H9 (cell line): ENCODE measurements around the gene SMG7. TPM values are rescaled to one million over a fixed set of nuclear protein-coding genes. Genes with fewer than 3 reads are reported as not detected.

Experiments
- DNase-seq: peaks from one replicate; pipeline ENCODE4 v3.0.0-alpha.2; 2017
- H2AFZ ChIP-seq: one replicate; pipeline ENCODE4 v1.6.1; 2013; ENCODE audit warnings: mild to moderate bottlenecking, low read length, control low read depth, moderate library complexity
- H2AK5ac ChIP-seq: 2 replicates; pipeline ENCODE4 v1.6.1; 2013; ENCODE audit warnings: low read length, control low read depth, mixed read lengths; ENCODE audit not compliant: insufficient read length
- H2BK120ac ChIP-seq: one replicate; pipeline ENCODE4 v1.6.1; 2013; ENCODE audit warnings: low read depth, mild to moderate bottlenecking, low read length, control low read depth, inconsistent platforms; ENCODE audit not compliant: poor library complexity, severe bottlenecking
- H2BK12ac ChIP-seq: 2 replicates; pipeline ENCODE4 v1.6.1; 2013; ENCODE audit warnings: low read length, control low read depth, mixed read lengths, low read depth; ENCODE audit not compliant: insufficient read length
- H2BK15ac ChIP-seq: 2 replicates; pipeline ENCODE4 v1.6.1; 2013; ENCODE audit warnings: low read depth, low read length, control low read depth
- H2BK20ac ChIP-seq: one replicate; pipeline ENCODE4 v1.6.1; 2013; ENCODE audit warnings: low read depth, mild to moderate bottlenecking, low read length, control low read depth, inconsistent platforms; ENCODE audit not compliant: poor library complexity, severe bottlenecking
- H2BK5ac ChIP-seq: 2 replicates; pipeline ENCODE4 v1.6.1; 2013; ENCODE audit warnings: low read length, control low read depth, mixed read lengths; ENCODE audit not compliant: insufficient read length
- H3K14ac ChIP-seq: 2 replicates; pipeline ENCODE4 v1.6.1; 2013; ENCODE audit warnings: low read length, control low read depth; ENCODE audit not compliant: insufficient read depth
- H3K18ac ChIP-seq: 2 replicates; pipeline ENCODE4 v1.6.1; 2013; ENCODE audit warnings: low read depth, mild to moderate bottlenecking, mixed read lengths, low read length, control low read depth; ENCODE audit not compliant: insufficient read length
- H3K23ac ChIP-seq: 2 replicates; pipeline ENCODE4 v1.6.1; 2013; ENCODE audit warnings: low read length, control low read depth, mixed read lengths, low read depth; ENCODE audit not compliant: insufficient read length
- H3K23me2 ChIP-seq: 2 replicates; pipeline ENCODE4 v1.6.1; 2013; ENCODE audit warnings: low read depth, mild to moderate bottlenecking, mixed read lengths, low read length, control low read depth; ENCODE audit not compliant: insufficient read length, poor library complexity, severe bottlenecking
- H3K27ac ChIP-seq: 2 replicates; pipeline ENCODE4 v1.5.1; 2013; ENCODE audit warnings: low read length, control low read depth, mixed read lengths, low read depth; ENCODE audit not compliant: insufficient read length
- H3K27me3 ChIP-seq: 2 replicates; pipeline ENCODE4 v1.6.1; 2013; ENCODE audit warnings: low read length, control low read depth, inconsistent platforms; ENCODE audit not compliant: insufficient read depth
- H3K4ac ChIP-seq: 2 replicates; pipeline ENCODE4 v1.6.1; 2013; ENCODE audit warnings: low read depth, mild to moderate bottlenecking, control low read depth, inconsistent platforms, low read length, moderate library complexity
- H3K4me1 ChIP-seq: 2 replicates; pipeline ENCODE4 v1.6.1; 2013; ENCODE audit warnings: low read length, control low read depth, inconsistent platforms; ENCODE audit not compliant: insufficient read depth
- H3K4me2 ChIP-seq: 2 replicates; pipeline ENCODE4 v1.6.1; 2013; ENCODE audit warnings: low read length, control low read depth, mixed read lengths; ENCODE audit not compliant: insufficient read length, insufficient read depth
- H3K56ac ChIP-seq: 2 replicates; pipeline ENCODE4 v1.6.1; 2013; ENCODE audit warnings: low read depth, mild to moderate bottlenecking, mixed read lengths, low read length, control low read depth; ENCODE audit not compliant: insufficient read length
- H3K79me1 ChIP-seq: 2 replicates; pipeline ENCODE4 v1.6.1; 2013; ENCODE audit warnings: low read depth, mild to moderate bottlenecking, moderate library complexity, low read length, control low read depth, inconsistent platforms; ENCODE audit not compliant: insufficient read depth, poor library complexity, severe bottlenecking
- H3K79me2 ChIP-seq: 2 replicates; pipeline ENCODE4 v1.6.1; 2013; ENCODE audit warnings: low read length, control low read depth, inconsistent platforms; ENCODE audit not compliant: insufficient read depth
- H3K9ac ChIP-seq: 2 replicates; pipeline ENCODE4 v1.6.1; 2013; ENCODE audit warnings: low read length, control low read depth, mixed read lengths; ENCODE audit not compliant: insufficient read length; ENCODE audit errors: extremely low read depth
- H3K9me3 ChIP-seq: one replicate; pipeline ENCODE4 v1.6.1; 2013; ENCODE audit warnings: low read depth, low read length, inconsistent platforms; ENCODE audit not compliant: control insufficient read depth
- H3T11ph ChIP-seq: one replicate; pipeline ENCODE4 v1.6.1; 2013; ENCODE audit warnings: mild to moderate bottlenecking, low read length, control low read depth, inconsistent platforms
- H4K20me1 ChIP-seq: one replicate; pipeline ENCODE4 v1.6.1; 2013; ENCODE audit not compliant: control insufficient read depth, insufficient read length, insufficient read depth
- H4K5ac ChIP-seq: 2 replicates; pipeline ENCODE4 v1.6.1; 2013; ENCODE audit warnings: low read depth, mild to moderate bottlenecking, mixed read lengths, low read length, control low read depth; ENCODE audit not compliant: insufficient read length
- H4K8ac ChIP-seq: replicated peaks from 2 replicates; pipeline ENCODE4 v1.6.1; 2013; ENCODE audit warnings: low read length, control low read depth, mixed read lengths, low read depth; ENCODE audit not compliant: insufficient read length
- H4K91ac ChIP-seq: 2 replicates; pipeline ENCODE4 v1.6.1; 2013; ENCODE audit warnings: low read depth, mild to moderate bottlenecking, moderate library complexity, mixed read lengths, low read length, control low read depth; ENCODE audit not compliant: insufficient read length
- H3K27ac Mint-ChIP-seq, 3 experiments: 2 replicates in 2 of 3; 3 replicates in 1 of 3; pipeline ENCODE4 v1.8.0; 2020 to 2021; ENCODE audit warnings: mixed read lengths in 3 of 3, mild to moderate bottlenecking in 1 of 3, moderate library complexity in 1 of 3
- H3K27me3 Mint-ChIP-seq: 2 replicates; pipeline ENCODE4 v1.8.0; 2021; ENCODE audit warnings: low read depth, mild to moderate bottlenecking, moderate library complexity, mixed read lengths
- H3K36me3 Mint-ChIP-seq, 3 experiments: 2 replicates in 2 of 3; 3 replicates in 1 of 3; pipeline ENCODE4 v1.8.0; 2020 to 2021; ENCODE audit warnings: low read depth in 3 of 3, mixed read lengths in 3 of 3; ENCODE audit not compliant: insufficient read depth in 1 of 3
- H3K4me1 Mint-ChIP-seq, 2 experiments: 2 replicates each; pipeline ENCODE4 v1.8.0; 2020; ENCODE audit warnings: mixed read lengths in 2 of 2
- H3K4me3 Mint-ChIP-seq, 2 experiments: 2 replicates in 1 of 2; 3 replicates in 1 of 2; pipeline ENCODE4 v1.8.0; 2020 to 2021; ENCODE audit warnings: mild to moderate bottlenecking in 2 of 2, mixed read lengths in 2 of 2, moderate library complexity in 1 of 2
- H3K9me3 Mint-ChIP-seq, 2 experiments: 2 replicates in 1 of 2; 3 replicates in 1 of 2; pipeline ENCODE4 v1.8.0; 2020; ENCODE audit warnings: mild to moderate bottlenecking in 2 of 2, mixed read lengths in 2 of 2, moderate library complexity in 1 of 2
- WGBS: extraction: QIAGEN DNeasy Blood & Tissue Kit; methylation state at CpG from one replicate; pipeline ENCODE4 v1.1.7; 2013; ENCODE audit warnings: missing lambda C conversion rate, low lambda C conversion rate, mixed read lengths; ENCODE audit not compliant: insufficient read length; ENCODE audit errors: extremely low coverage; 5-methylcytosine and 5-hydroxymethylcytosine counted together
- total RNA-seq: library from RNA; stranded (reverse); gene quantifications from 2 replicates; pipeline ENCODE4 v1.2.1, GENCODE V29; 2021
- TF ChIP-seq, protein P1 (sequence below): fragments of 200-600 bp; sonication (generic); conservative IDR thresholded peaks from 3 replicates; pipeline ENCODE4 v1.8.0; 2021; ENCODE audit warnings: antibody characterized with exemption, mild to moderate bottlenecking

The SMG7 gene
- total RNA-seq, 1 experiment from 2014 or later, result 77.0 TPM

DNA sequence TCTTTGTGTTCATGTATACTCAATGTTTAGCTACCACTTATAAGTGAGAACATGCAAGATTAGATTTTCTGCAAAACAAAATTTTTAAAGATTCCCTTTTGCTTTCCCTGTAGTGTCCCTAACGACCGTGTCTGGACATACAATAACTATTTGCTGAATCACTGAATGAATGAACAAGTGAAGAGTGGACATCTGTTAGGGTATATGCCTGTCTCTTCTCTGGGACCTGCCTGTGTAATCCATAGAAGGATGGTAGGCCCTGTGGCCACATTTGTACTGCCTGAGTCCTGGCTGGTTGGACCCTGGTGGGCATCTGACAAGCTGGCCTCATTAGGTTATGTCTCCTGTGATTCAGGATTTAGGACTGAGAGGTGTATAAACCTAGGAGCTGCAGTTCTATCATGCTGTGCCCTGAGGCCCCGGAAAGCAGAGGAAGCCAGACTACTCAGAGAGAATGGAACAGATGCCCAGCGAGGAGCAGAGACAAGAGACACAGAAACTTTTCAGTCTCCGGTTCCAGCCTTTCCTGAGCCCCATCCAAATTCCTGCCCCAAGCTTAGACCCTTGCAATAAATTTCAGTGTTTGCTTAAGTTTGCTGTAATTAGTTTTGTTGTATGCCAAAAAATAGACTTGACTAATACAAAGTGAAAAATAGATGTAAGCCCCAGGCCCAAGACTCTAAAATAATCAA lies 125.5 kb downstream of the SMG7 start:
- Histone ChIP-seq H2BK5ac (no peak overlapping the region), H3T11ph (no peak overlapping the region), H3K14ac (no peak overlapping the region), H3K18ac (no peak overlapping the region), H4K20me1 (no peaks in the 10 kb centered on the region), H2BK12ac (no peak overlapping the region), H2BK120ac (no peak overlapping the region), H3K23ac (no peak overlapping the region), H3K79me1 (no peaks in the 10 kb centered on the region), H4K91ac (no peak overlapping the region), H3K27me3 (no peaks in the 10 kb centered on the region), H2AK5ac (no peak overlapping the region), H3K9me3 (no peaks in the 10 kb centered on the region), H2BK15ac (no peak overlapping the region), H3K9ac (no peak overlapping the region), H3K27ac (no peak overlapping the region), H4K5ac (no peak overlapping the region), H3K4me1 (no peaks in the 10 kb centered on the region), H3K23me2 (no peaks in the 10 kb centered on the region), H3K56ac (no peak overlapping the region), H2AFZ (no peak overlapping the region), H2BK20ac (no peak overlapping the region), H4K8ac (no peak overlapping the region), H3K4ac (no peak overlapping the region), H3K4me2 (no peak overlapping the region), H3K79me2 (no peaks in the 10 kb centered on the region)
- Mint-ChIP-seq H3K27me3 (no peaks in the 10 kb centered on the region), H3K4me1 (peaks cover 8 to 9% of the 10 kb centered on the region in 2 experiments; a peak in 2 of 4 replicates), H3K9me3 (no peaks in the 10 kb centered on the region), H3K4me3 (no peak overlapping the region), H3K36me3 (no peaks in the 10 kb centered on the region), H3K27ac (no peak overlapping the region)
- TF ChIP-seq, protein P1, sequence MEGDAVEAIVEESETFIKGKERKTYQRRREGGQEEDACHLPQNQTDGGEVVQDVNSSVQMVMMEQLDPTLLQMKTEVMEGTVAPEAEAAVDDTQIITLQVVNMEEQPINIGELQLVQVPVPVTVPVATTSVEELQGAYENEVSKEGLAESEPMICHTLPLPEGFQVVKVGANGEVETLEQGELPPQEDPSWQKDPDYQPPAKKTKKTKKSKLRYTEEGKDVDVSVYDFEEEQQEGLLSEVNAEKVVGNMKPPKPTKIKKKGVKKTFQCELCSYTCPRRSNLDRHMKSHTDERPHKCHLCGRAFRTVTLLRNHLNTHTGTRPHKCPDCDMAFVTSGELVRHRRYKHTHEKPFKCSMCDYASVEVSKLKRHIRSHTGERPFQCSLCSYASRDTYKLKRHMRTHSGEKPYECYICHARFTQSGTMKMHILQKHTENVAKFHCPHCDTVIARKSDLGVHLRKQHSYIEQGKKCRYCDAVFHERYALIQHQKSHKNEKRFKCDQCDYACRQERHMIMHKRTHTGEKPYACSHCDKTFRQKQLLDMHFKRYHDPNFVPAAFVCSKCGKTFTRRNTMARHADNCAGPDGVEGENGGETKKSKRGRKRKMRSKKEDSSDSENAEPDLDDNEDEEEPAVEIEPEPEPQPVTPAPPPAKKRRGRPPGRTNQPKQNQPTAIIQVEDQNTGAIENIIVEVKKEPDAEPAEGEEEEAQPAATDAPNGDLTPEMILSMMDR, result no peak
- WGBS, result no CpG with 5 or more reads among the region's 5 CpGs
- DNase-seq, result no peak
